CD4-positive, alpha-beta T cell (primary cell): ENCODE data around the gene LRFN5. TPM values are rescaled to one million over a fixed set of nuclear protein-coding genes. Genes with fewer than 3 reads are reported as not detected.

Source experiments
- ATAC-seq: fragments of 200-7000 bp; cut with Tn5 transposase; one replicate; pipeline ENCODE4 v1.10.0; 2022; ENCODE audit warnings: mild to moderate bottlenecking; ENCODE audit not compliant: poor library complexity
- CTCF ChIA-PET: fragments of 350-600 bp; sonication (Branson Sonifier 250); formaldehyde crosslinking; loops from one replicate; lab custom pipeline; 2021; ENCODE audit warnings: antibody characterized with exemption, inconsistent platforms; lab: Charles Lee
- POLR2A ChIA-PET: fragments of 350-600 bp; sonication (Branson Sonifier 250); formaldehyde crosslinking; loops from one replicate; lab custom pipeline; 2021; ENCODE audit warnings: antibody characterized with exemption, inconsistent platforms; lab: Charles Lee
- DNase-seq, 14 experiments: peaks; one replicate each; pipeline ENCODE4 v3.0.0-alpha.2; 2013 to 2020; ENCODE audit warnings: mixed read lengths in 2 of 14
- H3K27ac ChIP-seq, 2 donors: one replicate each; pipeline versions ENCODE4 v1.5.1 to v1.7.0; 2013; ENCODE audit warnings: low read length in 2 of 2, low read depth in 1 of 2, mild to moderate bottlenecking in 1 of 2
- H3K27me3 ChIP-seq, 2 experiments: 1 replicate in 1 of 2; 2 replicates in 1 of 2; pipeline versions ENCODE4 v1.6.1 to v1.7.0; 2013; ENCODE audit warnings: low read length in 2 of 2, control low read depth in 1 of 2, mild to moderate bottlenecking in 1 of 2, moderate library complexity in 1 of 2; ENCODE audit not compliant: insufficient read depth in 2 of 2, control insufficient read depth in 1 of 2
- H3K36me3 ChIP-seq: one replicate; pipeline ENCODE4 v1.6.1; 2013; ENCODE audit warnings: low read length, control low read depth; ENCODE audit not compliant: insufficient read depth
- H3K4me1 ChIP-seq: one replicate; pipeline ENCODE4 v1.6.1; 2013; ENCODE audit warnings: low read length, control low read depth; ENCODE audit not compliant: insufficient read depth
- H3K4me3 ChIP-seq: one replicate; pipeline ENCODE4 v1.5.1; 2013; ENCODE audit warnings: mild to moderate bottlenecking, low read length, moderate library complexity
- H3K9me3 ChIP-seq, 2 experiments: 1 replicate in 1 of 2; 2 replicates in 1 of 2; pipeline versions ENCODE4 v1.6.1 to v1.7.0; 2013; ENCODE audit warnings: low read length in 2 of 2, mild to moderate bottlenecking in 2 of 2, control low read depth in 1 of 2, moderate library complexity in 1 of 2; ENCODE audit not compliant: control insufficient read depth in 1 of 2, insufficient read depth in 1 of 2
- H3K27ac Mint-ChIP-seq: one replicate; pipeline ENCODE4 v1.8.0; 2020; ENCODE audit warnings: mixed read lengths
- H3K27me3 Mint-ChIP-seq: one replicate; pipeline ENCODE4 v1.8.0; 2021; ENCODE audit warnings: mixed read lengths
- H3K36me3 Mint-ChIP-seq: one replicate; pipeline ENCODE4 v1.8.0; 2021; ENCODE audit warnings: low read depth, mixed read lengths
- H3K4me1 Mint-ChIP-seq: one replicate; pipeline ENCODE4 v1.8.0; 2021; ENCODE audit warnings: low read depth, mixed read lengths
- H3K4me3 Mint-ChIP-seq: one replicate; pipeline ENCODE4 v1.8.0; 2020; ENCODE audit warnings: mild to moderate bottlenecking, mixed read lengths
- H3K9me3 Mint-ChIP-seq: one replicate; pipeline ENCODE4 v1.8.0; 2020; ENCODE audit warnings: mixed read lengths
- CTCF ChIP-seq: fragments of 200-600 bp; IDR thresholded peaks from one replicate; pipeline ENCODE4 v1.8.0; 2022; ENCODE audit warnings: antibody characterized with exemption, mild to moderate bottlenecking
- intact Hi-C, 2 experiments: fragments of 100-400 bp; cut with DNase I in 1 of 2; cut with micrococcal nuclease in 1 of 2; formaldehyde crosslinking; loops; one replicate each; pipeline versions ENCODE4 v1.15.1 to v1.9.0; 2023 to 2025; cut with DNase I, micrococcal nuclease
- total RNA-seq, 174 experiments: library from RNA in 2 of 174; stranded (reverse) in 2 of 174; gene quantifications; one replicate each; pipeline ENCODE4 v1.2.3 and lab custom pipeline; 2021 to 2026

Gene LRFN5
- total RNA-seq, 2 experiments from 2014 or later = not detected

DNA sequence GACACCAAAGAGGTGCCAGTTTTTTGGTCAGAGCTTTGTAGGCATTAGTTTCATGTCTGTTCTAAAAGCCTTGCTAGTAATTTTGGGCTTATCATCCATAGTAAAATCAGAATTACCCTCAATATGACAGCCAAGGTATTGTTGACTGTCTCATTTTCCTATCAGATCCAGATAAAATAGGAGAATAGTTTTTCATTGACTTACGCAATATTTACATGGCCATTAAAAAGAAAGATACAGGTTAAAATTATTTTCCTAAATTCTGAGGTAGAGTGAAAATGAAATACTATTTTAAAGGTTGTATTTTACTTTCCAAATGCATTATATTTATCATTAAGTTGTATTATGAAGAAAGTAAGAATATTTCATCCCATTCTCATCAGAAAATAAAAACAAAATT lies 203.7 kb downstream of the LRFN5 start:
- ATAC-seq = no peak
- no peaks in the 10 kb centered on the region for H3K36me3 ChIP-seq
- H3K4me3 ChIP-seq = no peak overlapping the region
- H3K9me3 ChIP-seq = peaks cover 0 to 6% of the 10 kb centered on the region in 2 experiments
- H3K36me3 Mint-ChIP-seq = no peaks in the 10 kb centered on the region
- intact Hi-C loops = no loop called here
- H3K27ac ChIP-seq = no peak overlapping the region
- H3K27me3 Mint-ChIP-seq = no peaks in the 10 kb centered on the region
- H3K4me1 Mint-ChIP-seq = no peaks in the 10 kb centered on the region
- H3K27me3 ChIP-seq = no peaks in the 10 kb centered on the region
- no peak for TF ChIP-seq CTCF
- POLR2A ChIA-PET = no interaction called here
- no peak overlapping the region for H3K4me3 Mint-ChIP-seq
- no peaks in the 10 kb centered on the region for H3K4me1 ChIP-seq
- CTCF ChIA-PET = no interaction called here
- no peak for DNase-seq
- H3K9me3 Mint-ChIP-seq = peaks cover 5% of the 10 kb centered on the region
- H3K27ac Mint-ChIP-seq = no peak overlapping the region

GRCh38 chr14:41817626-41818025 lies 210.9 kb downstream of the LRFN5 start:
- Mint-ChIP-seq H3K36me3 (no peaks in the 10 kb centered on the region), H3K27ac (no peak overlapping the region), H3K4me3 (no peak overlapping the region), H3K4me1 (no peaks in the 10 kb centered on the region), H3K27me3 (no peaks in the 10 kb centered on the region), H3K9me3 (peaks cover 16% of the 10 kb centered on the region)
- ATAC-seq (no peak), DNase-seq (no peak)
- no peak overlapping the region for H3K27ac ChIP-seq
- no peaks in the 10 kb centered on the region for H3K27me3 ChIP-seq
- TF ChIP-seq CTCF = no peak
- no peaks in the 10 kb centered on the region for H3K4me1 ChIP-seq
- H3K36me3 ChIP-seq = no peaks in the 10 kb centered on the region
- POLR2A ChIA-PET = no interaction called here
- H3K4me3 ChIP-seq = no peak overlapping the region
- intact Hi-C loops = no loop called here
- no peaks in the 10 kb centered on the region for H3K9me3 ChIP-seq
- CTCF ChIA-PET = no interaction called here

DNA sequence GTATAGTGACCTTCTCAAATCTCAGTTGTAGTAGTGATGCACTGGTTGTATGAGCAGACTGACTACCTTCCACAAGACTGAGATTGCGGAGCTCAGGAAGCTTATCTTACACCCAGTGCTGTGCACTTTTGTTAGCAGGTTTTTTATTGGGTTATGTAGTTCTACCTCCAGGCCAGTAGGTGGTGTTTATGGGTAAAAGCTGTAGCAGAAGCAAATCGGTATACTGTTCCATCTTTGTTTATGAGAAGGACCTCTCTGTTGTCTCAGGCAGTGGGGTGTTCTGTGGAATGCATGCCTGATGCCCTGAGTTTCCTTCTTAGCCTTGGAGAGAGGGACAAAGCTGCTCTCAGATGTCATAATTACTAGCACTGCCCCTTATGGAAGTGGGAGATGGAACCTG lies 217.8 kb downstream of the LRFN5 start:
- Mint-ChIP-seq H3K4me1 (no peaks in the 10 kb centered on the region), H3K27ac (no peak overlapping the region), H3K9me3 (peaks cover 23% of the 10 kb centered on the region), H3K27me3 (no peaks in the 10 kb centered on the region), H3K4me3 (no peak overlapping the region), H3K36me3 (no peaks in the 10 kb centered on the region)
- no peaks in the 10 kb centered on the region for H3K36me3 ChIP-seq
- no peak for TF ChIP-seq CTCF
- H3K4me1 ChIP-seq = no peaks in the 10 kb centered on the region
- intact Hi-C loops = no loop called here
- ATAC-seq (no peak), DNase-seq (no peak)
- no peak overlapping the region for H3K4me3 ChIP-seq
- ChIA-PET CTCF (no interaction called here), POLR2A (no interaction called here)
- H3K27me3 ChIP-seq = no peaks in the 10 kb centered on the region
- no peak overlapping the region for H3K27ac ChIP-seq
- H3K9me3 ChIP-seq = peaks cover 11 to 15% of the 10 kb centered on the region in 2 experiments
